Activated CD4-positive, alpha-beta T cell treated with anti-CD3 and anti-CD28 coated beads for 36 hours (primary cell): ENCODE measurements around the gene KCP. TPM values are rescaled to one million over a fixed set of nuclear protein-coding genes. Genes with fewer than 3 reads are reported as not detected.

Experiments
- ATAC-seq: fragments of 200-7000 bp; cut with Tn5 transposase; one replicate; pipeline ENCODE4 v1.10.0; 2021; ENCODE audit warnings: mild to moderate bottlenecking, moderate library complexity
- CTCF ChIA-PET: fragments of 350-600 bp; sonication (Branson Sonifier 250); formaldehyde crosslinking; loops from one replicate; lab custom pipeline; 2021; ENCODE audit warnings: antibody characterized with exemption; lab: Charles Lee
- POLR2A ChIA-PET: fragments of 350-600 bp; sonication (Branson Sonifier 250); formaldehyde crosslinking; loops from one replicate; lab custom pipeline; 2021; ENCODE audit warnings: antibody characterized with exemption, inconsistent platforms; lab: Charles Lee
- DNase-seq: peaks from one replicate; pipeline ENCODE4 v3.0.0-alpha.2; 2020
- H3K27ac Mint-ChIP-seq: one replicate; pipeline ENCODE4 v1.8.0; 2021; ENCODE audit warnings: mixed read lengths
- H3K27me3 Mint-ChIP-seq: one replicate; pipeline ENCODE4 v1.8.0; 2021; ENCODE audit warnings: mixed read lengths
- H3K36me3 Mint-ChIP-seq: one replicate; pipeline ENCODE4 v1.8.0; 2021; ENCODE audit warnings: low read depth, mixed read lengths
- H3K4me1 Mint-ChIP-seq: one replicate; pipeline ENCODE4 v1.8.0; 2021; ENCODE audit warnings: mixed read lengths
- H3K4me3 Mint-ChIP-seq: one replicate; pipeline ENCODE4 v1.8.0; 2021; ENCODE audit warnings: mild to moderate bottlenecking, moderate library complexity, mixed read lengths
- H3K9me3 Mint-ChIP-seq: one replicate; pipeline ENCODE4 v1.8.0; 2021; ENCODE audit warnings: low read depth, mixed read lengths
- intact Hi-C, 2 experiments: fragments of 100-400 bp; cut with DNase I in 1 of 2; cut with micrococcal nuclease in 1 of 2; formaldehyde crosslinking; loops; one replicate each; pipeline versions ENCODE4 v1.14.2 to v1.15.1; 2022 to 2024; cut with DNase I, micrococcal nuclease
- total RNA-seq, 2 experiments: library from RNA; stranded (reverse); gene quantifications; one replicate each; pipeline ENCODE4 v1.2.3, GENCODE V29; 2021

The KCP gene
- not detected for total RNA-seq

- no peak within 1 kb of the TSS for H3K4me3 Mint-ChIP-seq
- H3K4me1 Mint-ChIP-seq: peaks cover 5% of the 10 kb centered on the region
- ChIA-PET CTCF (interaction anchor here (0.8 to 2.3 kb wide), 2 partner anchors 180 to 1303 kb away, joined by 3 to 10 read pairs; no protein-coding TSS in a partner anchor), POLR2A (no interaction called here)
- H3K9me3 Mint-ChIP-seq: no peaks in the 10 kb centered on the region
- peaks cover 42% of the 10 kb centered on the region for H3K27me3 Mint-ChIP-seq
- ATAC-seq: no peak
- no peaks in the 10 kb centered on the region for H3K36me3 Mint-ChIP-seq
- intact Hi-C loops: no loop called here
- no peak within 1 kb of the TSS for H3K27ac Mint-ChIP-seq
- no peak for DNase-seq
These were observed at the start of gene KCP for GRCh38 chr7:128910569-128910945. Gene KCP, minus strand, starts transcription at chr7:128910709. Its CDS starts 33 bp downstream, at chr7:128910676.

GRCh38 chr7:128959296-128959695 is 48.8 kb upstream of the KCP start:
- intact Hi-C loops: no loop called here
- no peaks in the 10 kb centered on the region for H3K27me3 Mint-ChIP-seq
- H3K4me3 Mint-ChIP-seq: no peak overlapping the region
- peak; percentile 53 for DNase-seq
- peak overlapping the region; percentile 2 for H3K27ac Mint-ChIP-seq
- no peaks in the 10 kb centered on the region for H3K9me3 Mint-ChIP-seq
- ChIA-PET POLR2A (interaction anchor here (0.7 kb wide), 1 partner anchor 11 kb away, joined by 3 read pairs; no protein-coding TSS in a partner anchor), CTCF (interaction anchor here (0.7 to 1.4 kb wide), 4 partner anchors 12 to 204 kb away, joined by 3 to 4 read pairs (median 4); partner anchors contain the start of gene TNPO3)
- ATAC-seq: peak; percentile 31
- peaks cover 43% of the 10 kb centered on the region for H3K4me1 Mint-ChIP-seq
- peaks cover 61% of the 10 kb centered on the region for H3K36me3 Mint-ChIP-seq

- Mint-ChIP-seq H3K4me1 (peaks cover 22% of the 10 kb centered on the region), H3K27me3 (no peaks in the 10 kb centered on the region), H3K4me3 (no peak overlapping the region), H3K36me3 (peaks cover 58% of the 10 kb centered on the region), H3K9me3 (no peaks in the 10 kb centered on the region), H3K27ac (no peak overlapping the region)
- ChIA-PET CTCF (interaction anchor here (0.6 kb wide), 1 partner anchor 72 kb away, joined by 3 read pairs; no protein-coding TSS in a partner anchor), POLR2A (no interaction called here)
- ATAC-seq: no peak
- intact Hi-C loops: no loop called here
- no peak for DNase-seq
These were observed 45.5 kb upstream of the KCP start for GRCh38 chr7:128955981-128956380.

GRCh38 chr7:128954830-128955802 is 44.6 kb upstream of the KCP start:
- H3K27me3 Mint-ChIP-seq: no peaks in the 10 kb centered on the region
- no peaks in the 10 kb centered on the region for H3K9me3 Mint-ChIP-seq
- no peak overlapping the region for H3K27ac Mint-ChIP-seq
- H3K4me3 Mint-ChIP-seq: no peak overlapping the region
- DNase-seq: no peak
- ATAC-seq: no peak
- H3K4me1 Mint-ChIP-seq: peaks cover 22% of the 10 kb centered on the region
- CTCF ChIA-PET: interaction anchor here (0.6 to 1.0 kb wide), 3 partner anchors 69 to 178 kb away, joined by 3 read pairs; no protein-coding TSS in a partner anchor
- intact Hi-C loops: no loop called here
- H3K36me3 Mint-ChIP-seq: peaks cover 61% of the 10 kb centered on the region
- POLR2A ChIA-PET: no interaction called here

- Mint-ChIP-seq H3K4me3 (no peak overlapping the region), H3K27ac (no peak overlapping the region), H3K27me3 (no peaks in the 10 kb centered on the region), H3K4me1 (peaks cover 13% of the 10 kb centered on the region), H3K36me3 (peaks cover 53% of the 10 kb centered on the region), H3K9me3 (no peaks in the 10 kb centered on the region)
- ChIA-PET POLR2A (no interaction called here), CTCF (interaction anchor here (0.7 to 1.2 kb wide), 3 partner anchors 9 to 179 kb away, joined by 3 read pairs; no protein-coding TSS in a partner anchor)
- DNase-seq (no peak), ATAC-seq (peak; percentile 67)
- intact Hi-C loops: no loop called here
These were observed 43.6 kb upstream of the KCP start for GRCh38 chr7:128954150-128954549.

GRCh38 chr7:128951296-128951695 is 40.8 kb upstream of the KCP start:
- peaks cover 30% of the 10 kb centered on the region for H3K36me3 Mint-ChIP-seq
- ChIA-PET POLR2A (interaction anchor here (0.6 kb wide), 1 partner anchor 11 kb away, joined by 8 read pairs; no protein-coding TSS in a partner anchor), CTCF (interaction anchor here (0.6 to 1.0 kb wide), 3 partner anchors 8 to 1865 kb away, joined by 3 read pairs; no protein-coding TSS in a partner anchor)
- DNase-seq (no peak), ATAC-seq (no peak)
- no peak overlapping the region for H3K27ac Mint-ChIP-seq
- no peak overlapping the region for H3K4me3 Mint-ChIP-seq
- intact Hi-C loops: no loop called here
- H3K9me3 Mint-ChIP-seq: no peaks in the 10 kb centered on the region
- H3K4me1 Mint-ChIP-seq: peaks cover 10% of the 10 kb centered on the region
- no peaks in the 10 kb centered on the region for H3K27me3 Mint-ChIP-seq

- Mint-ChIP-seq H3K4me3 (no peak overlapping the region), H3K27ac (no peak overlapping the region), H3K27me3 (no peaks in the 10 kb centered on the region), H3K4me1 (peaks cover 2% of the 10 kb centered on the region), H3K36me3 (peaks cover 13% of the 10 kb centered on the region), H3K9me3 (no peaks in the 10 kb centered on the region)
- CTCF ChIA-PET: interaction anchor here (0.6 to 0.7 kb wide), 2 partner anchors 289 to 830 kb away, joined by 3 read pairs; no protein-coding TSS in a partner anchor
- POLR2A ChIA-PET: interaction anchor here (1.1 kb wide), 1 partner anchor 26 kb away, joined by 3 read pairs; no protein-coding TSS in a partner anchor
- no peak for ATAC-seq
- DNase-seq: no peak
- intact Hi-C loops: no loop called here
These were observed 38.7 kb upstream of the KCP start for GRCh38 chr7:128948976-128949760.

GRCh38 chr7:128948312-128948973 is 37.9 kb upstream of the KCP start:
- DNase-seq: no peak
- Mint-ChIP-seq H3K4me3 (no peak overlapping the region), H3K4me1 (no peaks in the 10 kb centered on the region), H3K27me3 (no peaks in the 10 kb centered on the region), H3K27ac (no peak overlapping the region), H3K9me3 (no peaks in the 10 kb centered on the region), H3K36me3 (peaks cover 7% of the 10 kb centered on the region)
- no peak for ATAC-seq
- ChIA-PET CTCF (interaction anchor here (0.6 to 1.0 kb wide), 3 partner anchors 9 to 831 kb away, joined by 3 read pairs; no protein-coding TSS in a partner anchor), POLR2A (interaction anchor here (0.6 kb wide), 1 partner anchor 11 kb away, joined by 3 read pairs; no protein-coding TSS in a partner anchor)
- intact Hi-C loops: no loop called here

GRCh38 chr7:128947854-128948253 is 37.3 kb upstream of the KCP start:
- peaks cover 3% of the 10 kb centered on the region for H3K36me3 Mint-ChIP-seq
- ChIA-PET CTCF (interaction anchor here (0.6 to 1.0 kb wide), 3 partner anchors 8 to 82 kb away, joined by 3 to 4 read pairs (median 3); no protein-coding TSS in a partner anchor), POLR2A (interaction anchor here (0.6 kb wide), 1 partner anchor 11 kb away, joined by 3 read pairs; no protein-coding TSS in a partner anchor)
- H3K9me3 Mint-ChIP-seq: no peaks in the 10 kb centered on the region
- H3K4me3 Mint-ChIP-seq: no peak overlapping the region
- no peak for ATAC-seq
- no peak for DNase-seq
- no peaks in the 10 kb centered on the region for H3K27me3 Mint-ChIP-seq
- H3K27ac Mint-ChIP-seq: no peak overlapping the region
- no peaks in the 10 kb centered on the region for H3K4me1 Mint-ChIP-seq
- intact Hi-C loops: no loop called here
